IPS-18a (cell line): ENCODE data around the gene PEAK1.

ENCODE experiments used
- H3K27ac ChIP-seq: one replicate; pipeline ENCODE4 v1.5.1; 2013; ENCODE audit warnings: low read length
- H3K27me3 ChIP-seq: one replicate; pipeline ENCODE4 v1.6.1; 2013; ENCODE audit warnings: mild to moderate bottlenecking, low read length; ENCODE audit not compliant: control insufficient read depth, insufficient read depth
- H3K36me3 ChIP-seq: one replicate; pipeline ENCODE4 v1.6.1; 2013; ENCODE audit warnings: low read depth, low read length; ENCODE audit not compliant: control insufficient read depth
- H3K4me1 ChIP-seq: one replicate; pipeline ENCODE4 v1.6.1; 2013; ENCODE audit warnings: low read depth, low read length; ENCODE audit not compliant: control insufficient read depth
- H3K4me3 ChIP-seq: one replicate; pipeline ENCODE4 v1.5.1; 2013; ENCODE audit warnings: low read length
- H3K9ac ChIP-seq: one replicate; pipeline ENCODE4 v1.6.1; 2013; ENCODE audit warnings: mild to moderate bottlenecking, low read length, moderate library complexity
- H3K9me3 ChIP-seq: one replicate; pipeline ENCODE4 v1.6.1; 2013; ENCODE audit warnings: low read depth, low read length; ENCODE audit not compliant: control insufficient read depth

The PEAK1 gene

GRCh38 chr15:77069521-77070121, 350.3 kb downstream of the PEAK1 start:
- Histone ChIP-seq H3K9me3 (no peaks in the 10 kb centered on the region), H3K27ac (no peak overlapping the region), H3K27me3 (peaks cover 8% of the 10 kb centered on the region), H3K36me3 (no peaks in the 10 kb centered on the region), H3K4me1 (peaks cover 9% of the 10 kb centered on the region), H3K4me3 (peak overlapping the region; percentile 89), H3K9ac (peak overlapping the region; percentile 81)

- Histone ChIP-seq H3K4me1 (peaks cover 16% of the 10 kb centered on the region), H3K36me3 (no peaks in the 10 kb centered on the region), H3K4me3 (no peak overlapping the region), H3K27ac (no peak overlapping the region), H3K9me3 (no peaks in the 10 kb centered on the region), H3K9ac (no peak overlapping the region), H3K27me3 (peaks cover 8% of the 10 kb centered on the region)
Measured at GRCh38 chr15:77068633-77069032, 351.3 kb downstream of the PEAK1 start.

- Histone ChIP-seq H3K27me3 (peaks cover 8% of the 10 kb centered on the region), H3K27ac (no peak overlapping the region), H3K4me3 (no peak overlapping the region), H3K9me3 (no peaks in the 10 kb centered on the region), H3K36me3 (no peaks in the 10 kb centered on the region), H3K4me1 (peaks cover 17% of the 10 kb centered on the region), H3K9ac (no peak overlapping the region)
Measured at GRCh38 chr15:77067691-77068367, 352.1 kb downstream of the PEAK1 start.

- Histone ChIP-seq H3K4me1 (peaks cover 17% of the 10 kb centered on the region), H3K27ac (no peak overlapping the region), H3K9ac (no peak overlapping the region), H3K36me3 (no peaks in the 10 kb centered on the region), H3K27me3 (peaks cover 8% of the 10 kb centered on the region), H3K9me3 (no peaks in the 10 kb centered on the region), H3K4me3 (no peak overlapping the region)
Measured at GRCh38 chr15:77066971-77067690, 352.8 kb downstream of the PEAK1 start.

- no peaks in the 10 kb centered on the region for H3K9me3 ChIP-seq
- H3K27ac ChIP-seq: no peak overlapping the region
- H3K4me3 ChIP-seq: no peak overlapping the region
- peaks cover 12% of the 10 kb centered on the region for H3K4me1 ChIP-seq
- no peaks in the 10 kb centered on the region for H3K36me3 ChIP-seq
- peaks cover 3% of the 10 kb centered on the region for H3K27me3 ChIP-seq
- no peak overlapping the region for H3K9ac ChIP-seq
Measured at GRCh38 chr15:77064539-77065308, 355.2 kb downstream of the PEAK1 start.

- no peaks in the 10 kb centered on the region for H3K9me3 ChIP-seq
- H3K36me3 ChIP-seq: no peaks in the 10 kb centered on the region
- H3K27ac ChIP-seq: no peak overlapping the region
- H3K27me3 ChIP-seq: no peaks in the 10 kb centered on the region
- no peak overlapping the region for H3K9ac ChIP-seq
- H3K4me1 ChIP-seq: peaks cover 9% of the 10 kb centered on the region
- no peak overlapping the region for H3K4me3 ChIP-seq
Measured at GRCh38 chr15:77064063-77064462, 355.8 kb downstream of the PEAK1 start.

GRCh38 chr15:77063249-77063648, 356.7 kb downstream of the PEAK1 start:
- Histone ChIP-seq H3K4me3 (no peak overlapping the region), H3K4me1 (peaks cover 9% of the 10 kb centered on the region)

GRCh38 chr15:77060546-77060945, 359.4 kb downstream of the PEAK1 start:
- H3K9me3 ChIP-seq: no peaks in the 10 kb centered on the region
- no peak overlapping the region for H3K27ac ChIP-seq
- no peak overlapping the region for H3K4me3 ChIP-seq
- H3K27me3 ChIP-seq: no peaks in the 10 kb centered on the region
- H3K36me3 ChIP-seq: no peaks in the 10 kb centered on the region
- H3K4me1 ChIP-seq: peaks cover 9% of the 10 kb centered on the region
- H3K9ac ChIP-seq: no peak overlapping the region

More at GRCh38 chr15:77063249-77063648, 356.7 kb downstream of the PEAK1 start:
- H3K9me3 ChIP-seq: no peaks in the 10 kb centered on the region
- H3K27ac ChIP-seq: no peak overlapping the region
- H3K36me3 ChIP-seq: no peaks in the 10 kb centered on the region
- no peak overlapping the region for H3K9ac ChIP-seq
- H3K27me3 ChIP-seq: no peaks in the 10 kb centered on the region

- Histone ChIP-seq H3K36me3 (no peaks in the 10 kb centered on the region), H3K27ac (no peak overlapping the region), H3K4me1 (peaks cover 9% of the 10 kb centered on the region), H3K4me3 (no peak overlapping the region), H3K9me3 (no peaks in the 10 kb centered on the region), H3K9ac (no peak overlapping the region), H3K27me3 (no peaks in the 10 kb centered on the region)
Measured at GRCh38 chr15:77059786-77060361, 360.0 kb downstream of the PEAK1 start.

GRCh38 chr15:77058468-77058867, 361.4 kb downstream of the PEAK1 start:
- no peaks in the 10 kb centered on the region for H3K4me1 ChIP-seq
- no peak overlapping the region for H3K27ac ChIP-seq
- no peaks in the 10 kb centered on the region for H3K27me3 ChIP-seq
- H3K9ac ChIP-seq: no peak overlapping the region
- H3K9me3 ChIP-seq: no peaks in the 10 kb centered on the region
- no peak overlapping the region for H3K4me3 ChIP-seq
- peaks cover 4% of the 10 kb centered on the region for H3K36me3 ChIP-seq

- H3K36me3 ChIP-seq: peaks cover 4% of the 10 kb centered on the region
- H3K27me3 ChIP-seq: no peaks in the 10 kb centered on the region
- H3K4me3 ChIP-seq: no peak overlapping the region
- H3K9ac ChIP-seq: no peak overlapping the region
- H3K4me1 ChIP-seq: no peaks in the 10 kb centered on the region
- H3K9me3 ChIP-seq: no peaks in the 10 kb centered on the region
- no peak overlapping the region for H3K27ac ChIP-seq
Measured at GRCh38 chr15:77057685-77058084, 362.2 kb downstream of the PEAK1 start.
